ENCODE measurements around the gene SDC1.

The SDC1 gene

DNA sequence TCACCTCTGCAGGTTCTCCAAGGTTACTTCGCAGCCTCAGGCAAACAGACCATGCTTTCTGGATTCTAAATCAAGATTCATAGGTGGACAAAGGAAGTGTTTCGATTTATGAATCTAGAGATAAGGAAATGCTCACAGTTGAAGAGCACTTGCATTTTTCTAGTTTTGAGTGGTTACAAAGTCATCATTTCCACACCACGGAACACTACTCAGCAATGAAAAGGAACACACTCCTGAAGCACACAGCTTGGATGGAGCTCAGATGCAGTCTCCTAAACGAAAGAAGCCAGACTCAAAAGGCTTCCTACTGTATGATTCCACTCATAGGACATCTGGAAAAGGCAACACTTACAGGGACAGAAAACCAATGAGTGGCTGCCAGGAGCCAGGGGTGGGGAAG lies 31.7 kb downstream of the SDC1 start:
- TF ChIP-seq, protein P1, sequence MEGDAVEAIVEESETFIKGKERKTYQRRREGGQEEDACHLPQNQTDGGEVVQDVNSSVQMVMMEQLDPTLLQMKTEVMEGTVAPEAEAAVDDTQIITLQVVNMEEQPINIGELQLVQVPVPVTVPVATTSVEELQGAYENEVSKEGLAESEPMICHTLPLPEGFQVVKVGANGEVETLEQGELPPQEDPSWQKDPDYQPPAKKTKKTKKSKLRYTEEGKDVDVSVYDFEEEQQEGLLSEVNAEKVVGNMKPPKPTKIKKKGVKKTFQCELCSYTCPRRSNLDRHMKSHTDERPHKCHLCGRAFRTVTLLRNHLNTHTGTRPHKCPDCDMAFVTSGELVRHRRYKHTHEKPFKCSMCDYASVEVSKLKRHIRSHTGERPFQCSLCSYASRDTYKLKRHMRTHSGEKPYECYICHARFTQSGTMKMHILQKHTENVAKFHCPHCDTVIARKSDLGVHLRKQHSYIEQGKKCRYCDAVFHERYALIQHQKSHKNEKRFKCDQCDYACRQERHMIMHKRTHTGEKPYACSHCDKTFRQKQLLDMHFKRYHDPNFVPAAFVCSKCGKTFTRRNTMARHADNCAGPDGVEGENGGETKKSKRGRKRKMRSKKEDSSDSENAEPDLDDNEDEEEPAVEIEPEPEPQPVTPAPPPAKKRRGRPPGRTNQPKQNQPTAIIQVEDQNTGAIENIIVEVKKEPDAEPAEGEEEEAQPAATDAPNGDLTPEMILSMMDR (IDR thresholded peaks at IDR 0.05; ENCODE audit: low read depth, low read length) = no peak
- no peak overlapping the region for H3K4me3 ChIP-seq (ENCODE audit: low read depth, low read length)

DNA sequence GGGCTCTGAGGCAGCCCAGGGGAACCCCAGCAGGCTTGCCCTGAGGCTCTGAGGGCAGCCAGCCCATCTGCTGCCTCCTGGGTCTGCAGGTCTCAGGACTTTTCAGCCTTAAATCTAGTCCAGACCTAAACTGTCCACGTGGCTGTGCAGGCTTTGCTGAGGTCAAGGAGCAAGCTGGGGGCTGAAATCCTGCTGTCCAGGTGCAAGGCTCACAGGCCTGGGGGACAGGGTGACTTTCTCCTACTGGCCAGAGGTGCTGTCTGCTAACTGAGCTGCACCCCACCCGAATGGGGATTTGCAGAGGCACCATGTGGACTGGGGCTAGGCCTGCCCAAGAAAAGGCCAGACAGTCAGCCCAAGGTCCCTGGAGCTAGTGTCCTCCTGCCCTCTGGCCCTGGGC lies 32.1 kb downstream of the SDC1 start:
- no peak overlapping the region for H3K4me3 ChIP-seq (ENCODE audit: low read depth, low read length)
- TF ChIP-seq, protein P1 (IDR thresholded peaks at IDR 0.05; ENCODE audit: low read depth, low read length) = no peak

DNA sequence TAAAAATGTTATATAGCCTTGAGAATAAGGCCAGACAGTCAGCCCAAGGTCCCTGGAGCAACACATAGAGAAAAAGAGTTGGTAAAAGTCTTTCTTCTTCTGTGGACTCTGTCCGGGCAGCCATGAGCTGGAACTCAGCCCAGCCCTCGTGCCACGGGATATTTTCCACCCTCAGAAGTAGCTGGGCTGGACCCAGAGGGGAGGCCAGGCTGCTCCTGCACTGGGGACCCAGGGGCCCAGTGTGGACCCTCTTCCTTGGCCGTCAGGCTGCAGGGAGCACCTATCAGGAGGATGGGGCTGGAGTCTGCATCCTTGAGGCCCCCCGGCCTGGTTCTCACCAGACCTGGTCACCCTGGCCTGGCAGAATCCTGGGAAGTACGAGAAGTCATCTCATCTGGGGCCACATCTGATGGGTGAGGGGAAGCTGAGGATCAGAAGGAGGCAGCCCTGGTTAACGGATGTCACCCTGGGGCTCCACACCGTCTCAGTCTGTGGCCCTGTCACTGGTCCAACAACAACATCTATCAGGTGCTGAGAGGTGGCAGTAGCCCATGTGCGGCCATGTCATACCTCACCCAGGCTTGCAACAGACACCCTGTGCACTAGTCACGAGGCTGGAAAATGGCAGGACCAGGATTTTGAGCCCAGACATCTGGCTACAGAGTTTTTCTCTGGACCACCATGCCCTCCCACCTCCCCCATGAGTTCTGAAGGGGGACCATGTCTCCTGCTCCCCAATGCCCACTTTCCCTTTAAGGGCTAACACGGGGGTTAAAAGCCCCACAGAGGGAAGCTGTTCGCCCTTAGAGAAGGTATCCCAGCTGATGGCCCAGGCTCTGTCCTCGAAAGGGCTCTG lies 33.0 kb downstream of the SDC1 start:
- no peak overlapping the region for H3K4me3 ChIP-seq (ENCODE audit: low read depth, low read length)
- TF ChIP-seq, protein P1 (IDR thresholded peaks at IDR 0.05; ENCODE audit: low read depth, low read length) = no peak

DNA sequence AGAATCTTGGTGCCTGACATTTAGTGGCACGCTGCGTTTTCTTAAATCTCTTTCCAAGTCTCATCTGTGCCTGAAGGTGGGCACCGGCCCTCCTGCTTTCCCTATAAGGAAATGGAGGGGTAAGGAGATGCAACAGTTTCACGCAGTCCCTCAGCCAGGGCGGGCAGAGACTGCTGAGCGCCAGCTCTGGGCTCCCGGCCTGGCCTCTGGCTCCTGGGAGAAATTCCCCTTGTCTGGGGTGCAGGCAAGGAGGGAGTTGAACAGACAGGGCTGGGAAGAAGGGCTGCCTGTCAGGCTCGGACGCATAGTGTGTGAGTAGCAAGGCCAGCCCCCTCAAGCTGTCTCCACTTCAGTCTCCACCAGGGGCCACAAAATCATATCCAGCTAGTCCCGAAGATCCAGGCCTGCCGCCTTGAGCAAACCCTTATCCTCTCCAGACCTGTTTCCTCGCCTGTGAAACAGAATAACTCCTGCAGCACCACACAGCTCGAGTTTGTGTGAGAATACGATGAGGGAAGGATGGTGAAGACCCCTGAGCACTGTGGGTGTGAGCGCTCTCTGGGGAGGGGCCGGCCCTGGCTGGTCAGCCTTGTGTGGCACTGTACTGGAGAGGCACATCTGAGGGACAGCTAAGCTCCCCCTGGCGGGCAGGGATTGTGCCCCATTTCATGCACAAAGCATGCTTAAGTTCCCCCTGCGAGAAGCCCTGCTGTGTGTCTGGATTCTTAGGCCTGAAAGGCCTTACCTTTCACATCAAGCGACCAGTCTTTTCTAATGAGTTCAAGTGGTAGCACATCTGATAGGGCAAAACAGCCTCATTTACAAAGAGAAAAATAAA lies 33.8 kb downstream of the SDC1 start:
- no peak overlapping the region for H3K4me3 ChIP-seq (ENCODE audit: low read depth, low read length)
- TF ChIP-seq, protein P1 (IDR thresholded peaks at IDR 0.05; ENCODE audit: low read depth, low read length) = peak; percentile 33

DNA sequence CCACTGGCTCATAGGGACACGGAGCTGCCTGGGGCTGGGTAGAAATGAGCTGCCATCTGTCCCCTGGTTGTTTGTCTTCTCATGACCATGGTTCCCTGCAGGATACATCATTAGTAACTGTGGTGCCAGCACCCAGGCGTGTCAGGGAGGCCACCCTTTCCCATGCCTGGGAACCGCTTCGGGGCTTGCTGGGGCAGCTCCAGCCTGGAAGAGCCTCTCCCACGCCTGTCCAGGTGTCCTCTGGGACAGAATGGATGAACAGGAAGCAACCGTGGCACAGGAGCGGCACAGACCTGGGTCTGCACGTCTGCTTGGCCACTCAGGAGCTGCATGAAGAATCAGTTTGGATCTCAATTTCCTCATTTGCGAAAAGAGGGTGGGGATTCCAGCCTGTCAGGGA lies 34.8 kb downstream of the SDC1 start:
- H3K4me3 ChIP-seq (ENCODE audit: low read depth, low read length) = no peak overlapping the region
- TF ChIP-seq, protein P1 (IDR thresholded peaks at IDR 0.05; ENCODE audit: low read depth, low read length) = no peak

DNA sequence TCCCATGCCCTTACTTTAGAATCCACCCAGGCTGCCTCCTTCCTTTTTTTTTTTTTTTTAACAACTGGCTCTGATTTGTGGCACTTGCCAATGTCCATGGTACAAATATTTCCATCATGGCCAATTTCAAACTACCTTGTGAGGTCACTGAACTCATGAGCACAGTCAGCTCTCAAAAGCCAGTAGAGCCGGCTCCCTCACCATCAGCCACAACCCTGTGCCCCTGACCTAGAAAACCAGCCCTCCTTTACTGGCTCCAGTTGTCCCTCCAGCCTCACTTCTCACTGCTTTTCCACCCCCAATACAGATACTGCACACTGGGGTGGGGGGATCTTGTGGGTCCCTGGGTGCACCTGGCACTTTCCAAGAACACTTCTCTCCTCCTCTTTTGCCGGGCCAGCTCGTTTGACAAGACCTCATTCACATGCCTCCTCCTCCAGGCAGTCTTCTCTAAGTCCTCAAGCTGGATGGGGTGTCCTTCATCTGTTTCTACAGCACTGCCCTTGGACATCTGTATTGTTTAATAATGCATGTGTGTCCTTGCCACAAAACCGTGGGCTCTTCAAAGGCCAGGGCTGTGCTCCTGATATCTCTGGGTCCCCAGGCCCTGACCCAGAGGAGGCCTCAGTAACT lies 35.5 kb downstream of the SDC1 start:
- TF ChIP-seq, protein P1 (IDR thresholded peaks at IDR 0.05; ENCODE audit: low read depth, low read length) = no peak
- no peak overlapping the region for H3K4me3 ChIP-seq (ENCODE audit: low read depth, low read length)

Data from WI38 (cell line).